Transverse colon (tissue), 4 donors: Measurements from ENCODE around the gene RDH5. TPM values are rescaled to one million over a fixed set of nuclear protein-coding genes. Genes with fewer than 3 reads are reported as not detected.

Source experiments
- DNase-seq: peaks from one replicate; pipeline ENCODE4 v3.0.0-alpha.2; 2019
- H3K27ac ChIP-seq, 4 donors: fragments of 200-600 bp; sonication (generic); 2 replicates each; pipeline ENCODE4 v1.5.1; 2016 to 2018; ENCODE audit warnings: inconsistent platforms in 4 of 4
- H3K27me3 ChIP-seq: fragments of 200-600 bp; sonication (generic); 2 replicates; pipeline ENCODE4 v1.5.1; 2017; ENCODE audit warnings: inconsistent platforms
- H3K36me3 ChIP-seq, 4 donors: fragments of 200-600 bp; sonication (generic); 2 replicates each; pipeline ENCODE4 v1.5.1; 2017 to 2019; ENCODE audit warnings: inconsistent platforms in 4 of 4
- H3K4me1 ChIP-seq, 4 donors: fragments of 200-600 bp; sonication (generic); 2 replicates each; pipeline ENCODE4 v1.5.1; 2017 to 2020; ENCODE audit warnings: inconsistent platforms in 4 of 4
- H3K4me3 ChIP-seq, 4 donors: fragments of 200-600 bp; sonication (generic); 1 replicate in 1 of 4; 2 replicates in 3 of 4; pipeline versions ENCODE4 v1.5.1 to v1.6.1; 2017 to 2019; ENCODE audit warnings: inconsistent platforms in 4 of 4
- H3K9me3 ChIP-seq, 2 donors: fragments of 200-600 bp; sonication (generic); 2 replicates each; pipeline ENCODE4 v1.5.1; 2017 to 2019; ENCODE audit warnings: inconsistent platforms in 2 of 2
- CTCF ChIP-seq, 5 experiments: fragments of 200-600 bp in 3 of 5; fragments of 450-650 bp in 2 of 5; sonication (generic) in 3 of 5; IDR thresholded peaks; 1 replicate in 2 of 5; 2 replicates in 3 of 5; pipeline ENCODE4 v1.5.1; 2016 to 2017; ENCODE audit warnings: antibody characterized with exemption in 5 of 5, inconsistent platforms in 3 of 5, mild to moderate bottlenecking in 2 of 5, moderate library complexity in 1 of 5
- EP300 ChIP-seq: sonication (generic); formaldehyde crosslinking; IDR thresholded peaks from one replicate; pipeline ENCODE4 v1.6.1; 2017; ENCODE audit warnings: antibody characterized with exemption, low read depth
- POLR2A ChIP-seq: fragments of 450-650 bp; IDR thresholded peaks from one replicate; pipeline ENCODE4 v1.6.1; 2016; ENCODE audit warnings: antibody characterized with exemption, mild to moderate bottlenecking, moderate library complexity
- POLR2AphosphoS5 ChIP-seq, 3 donors: sonication (generic); formaldehyde crosslinking; IDR thresholded peaks; one replicate each; pipeline ENCODE4 v1.6.1; 2016; ENCODE audit warnings: antibody characterized with exemption in 3 of 3
- WGBS, 2 donors: methylation state at CpG; one replicate each; pipeline ENCODE4 v1.1.5; 2018; ENCODE audit warnings: low coverage in 1 of 2; 5-methylcytosine and 5-hydroxymethylcytosine counted together
- in situ Hi-C, 4 donors: fragments of 200-750 bp; cut with MboI; loops; one replicate each; pipeline versions ENCODE4 v1.15.0 to v1.15.1; 2017; ENCODE audit warnings: low sequenced_read_pairs in 3 of 4, low pct_ligation_motif_present in 1 of 4, low pct_unique_long_range_greater_than_20kb in 1 of 4
- intact Hi-C: fragments of 100-400 bp; cut with DNase I; formaldehyde crosslinking; loops from one replicate; pipeline ENCODE4 v1.15.1; 2023; ENCODE audit warnings: low total_unique reads
- total RNA-seq, 4 donors: library from RNA; depleted of rRNA; stranded (reverse); fragments of >200 nt; gene quantifications; one replicate each; pipeline ENCODE4 v1.1.0, GENCODE V29; 2016

The RDH5 gene
- total RNA-seq, 4 donors from 2014 or later = 16.5 to 74.4 (median 58.3) TPM

DNA sequence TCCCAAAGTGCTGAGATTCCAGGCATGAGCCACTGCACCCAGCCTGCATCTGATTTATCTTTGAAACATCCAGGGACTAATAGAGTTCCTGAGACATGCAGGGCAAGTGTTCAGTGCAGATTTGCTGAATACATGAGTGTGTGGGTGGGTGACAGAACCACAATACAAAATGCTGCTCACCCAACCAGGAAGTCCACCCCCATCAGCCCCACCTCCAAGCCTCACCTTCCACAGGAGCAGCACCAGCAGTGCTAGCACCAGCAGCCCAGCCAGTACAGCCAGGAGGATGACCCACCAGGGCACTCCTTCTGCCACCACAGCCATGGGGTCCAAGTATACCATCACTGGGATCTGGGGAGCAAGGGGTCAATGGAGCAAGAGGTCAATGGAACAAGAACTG lies 32.4 kb upstream of the RDH5 start:
- no peak overlapping the region for H3K27ac ChIP-seq
- in situ Hi-C loops (no loop called here), intact Hi-C loops (no loop called here)
- TF ChIP-seq CTCF (IDR thresholded peaks at IDR 0.05) (no peak), POLR2A (no peak)
- H3K4me1 ChIP-seq = peaks cover 0 to 8% (median 2%) of the 10 kb centered on the region in 4 donors
- no peak overlapping the region for H3K4me3 ChIP-seq
- no peak for DNase-seq
- H3K36me3 ChIP-seq = no peaks in the 10 kb centered on the region
- no peaks in the 10 kb centered on the region for H3K9me3 ChIP-seq
- H3K27me3 ChIP-seq = no peaks in the 10 kb centered on the region

GRCh38 chr12:55688716-55689655 lies 31.2 kb upstream of the RDH5 start:
- Histone ChIP-seq H3K36me3 (no peaks in the 10 kb centered on the region), H3K9me3 (no peaks in the 10 kb centered on the region), H3K27ac (no peak overlapping the region), H3K27me3 (no peaks in the 10 kb centered on the region), H3K4me1 (no peaks in the 10 kb centered on the region), H3K4me3 (no peak overlapping the region)
- 80 to 100% methylated on average over 2 to 16 of the region's 16 CpGs for WGBS, 2 donors
- intact Hi-C loops = no loop called here
- in situ Hi-C loops = no loop called here
- no peak for DNase-seq
- TF ChIP-seq POLR2A (no peak), CTCF (IDR thresholded peaks at IDR 0.05) (no peak), POLR2AphosphoS5 (IDR thresholded peaks at IDR 0.05) (no peak), EP300 (no peak)

- no peak for DNase-seq
- TF ChIP-seq POLR2AphosphoS5 (IDR thresholded peaks at IDR 0.05) (no peak), EP300 (no peak), POLR2A (no peak), CTCF (IDR thresholded peaks at IDR 0.05) (no peak)
- no peaks in the 10 kb centered on the region for H3K36me3 ChIP-seq
Observed at GRCh38 chr12:55692631-55693322, 27.4 kb upstream of the RDH5 start.

DNA sequence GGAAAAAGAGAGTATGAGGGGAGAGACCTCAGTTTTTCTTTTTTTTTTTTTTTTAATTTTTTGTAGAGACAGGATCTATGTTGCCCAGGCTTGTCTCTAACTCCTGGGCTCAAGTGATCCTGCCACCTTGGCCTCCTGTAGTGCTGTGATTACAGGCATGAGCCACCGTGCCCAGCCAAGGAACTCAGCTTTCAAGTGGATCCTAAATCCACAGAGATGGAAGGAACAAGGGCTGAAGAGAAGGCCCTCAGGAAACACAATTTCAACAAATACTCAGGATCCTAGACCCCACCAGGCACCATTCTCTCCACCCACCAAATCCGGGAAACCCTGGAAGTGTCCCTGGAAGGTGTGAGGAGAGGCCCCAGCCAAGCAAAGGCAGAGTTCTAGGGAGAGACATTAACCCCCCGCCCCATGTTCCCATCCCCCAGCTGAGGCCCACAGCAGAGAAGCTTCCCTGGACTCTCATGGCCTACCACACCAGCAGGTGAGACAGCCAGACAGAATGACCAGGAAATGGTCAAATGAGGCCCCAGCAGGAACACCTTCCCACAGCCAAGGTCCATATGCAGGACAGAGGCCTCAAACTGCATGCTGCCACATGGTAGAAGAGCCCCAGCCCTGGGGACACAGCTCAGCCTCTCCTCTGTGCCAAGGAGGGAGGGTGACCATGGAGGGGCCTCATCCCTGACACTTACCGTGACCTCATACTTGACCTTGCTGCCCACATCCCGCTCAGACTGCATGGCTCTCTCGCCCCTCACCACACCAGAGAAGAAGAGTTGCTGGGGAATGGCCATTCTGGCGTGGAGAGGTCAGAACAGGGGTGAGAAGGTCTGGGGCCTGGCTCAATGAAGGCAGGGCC lies 26.6 kb upstream of the RDH5 start:
- no peak for DNase-seq
- H3K4me3 ChIP-seq = no peak overlapping the region
- H3K4me1 ChIP-seq = no peaks in the 10 kb centered on the region
- in situ Hi-C loops (no loop called here), intact Hi-C loops (no loop called here)
- TF ChIP-seq POLR2AphosphoS5 (IDR thresholded peaks at IDR 0.05) = no peak
- TF ChIP-seq POLR2A = no peak
- no peak for TF ChIP-seq CTCF (IDR thresholded peaks at IDR 0.05)
- TF ChIP-seq EP300 = no peak
- no peaks in the 10 kb centered on the region for H3K9me3 ChIP-seq
- no peaks in the 10 kb centered on the region for H3K36me3 ChIP-seq
- WGBS, 2 donors = 94% methylated on average over 7 of the region's 7 CpGs; no CpG with 5 or more reads in 1 of the 2 donors
- H3K27ac ChIP-seq = no peak overlapping the region
- no peaks in the 10 kb centered on the region for H3K27me3 ChIP-seq

More at GRCh38 chr12:55692631-55693322, 27.4 kb upstream of the RDH5 start:
- Histone ChIP-seq H3K27me3 (no peaks in the 10 kb centered on the region), H3K4me3 (no peak overlapping the region), H3K9me3 (no peaks in the 10 kb centered on the region), H3K4me1 (no peaks in the 10 kb centered on the region), H3K27ac (no peak overlapping the region)
- WGBS, 2 donors = 75 to 93% methylated on average over 2 to 12 of the region's 12 CpGs
- intact Hi-C loops (no loop called here), in situ Hi-C loops (no loop called here)
